K562 treated with DMSO at 1 percent for 4 hours (cell line): ENCODE results near the gene IL31. TPM values are rescaled to one million over a fixed set of nuclear protein-coding genes. Genes with fewer than 3 reads are reported as not detected.

Experiments
- total RNA-seq: library from RNA; unstranded; fragments of 300-600 nt; gene quantifications from 2 replicates; pipeline ENCODE4 v1.2.3, GENCODE V29; 2022; ENCODE audit not compliant: insufficient read depth

The IL31 gene
- not detected in 2 replicates for total RNA-seq

DNA sequence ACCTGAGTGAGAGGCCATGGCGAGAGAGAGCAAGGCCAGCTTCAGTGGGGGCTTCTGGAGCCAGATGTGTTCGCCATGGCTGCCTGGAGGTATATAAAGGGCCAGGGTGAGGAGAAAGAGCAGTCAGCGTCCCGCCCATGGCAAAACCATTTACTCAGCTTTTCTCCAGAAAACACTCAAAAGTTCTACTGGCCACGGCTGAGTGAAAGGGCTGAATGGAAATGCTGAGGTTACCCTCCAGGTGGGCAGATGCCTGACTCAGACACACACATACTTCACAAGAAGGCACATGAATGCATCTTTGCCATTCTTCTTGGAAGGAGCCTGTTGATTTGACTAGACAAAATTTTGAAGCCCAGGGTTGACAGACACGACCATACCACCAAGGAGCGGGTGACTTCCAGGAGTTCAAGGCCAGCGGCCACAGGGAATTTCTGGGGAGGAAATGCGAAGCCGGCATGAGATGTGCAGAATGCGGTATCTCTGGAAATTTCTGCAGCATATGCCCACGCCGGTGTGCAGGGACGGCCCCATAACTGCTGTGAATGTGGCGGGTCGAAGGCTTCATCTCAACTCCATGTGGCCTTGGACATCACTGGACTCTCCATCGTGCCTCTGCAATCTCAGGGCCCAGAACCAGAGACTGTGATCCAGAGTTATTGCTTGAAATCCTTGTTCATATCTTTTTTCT is at the start of gene IL31:
Gene IL31, minus strand, starts transcription at position 67 of the 691 bp plus-strand sequence. Its CDS starts 49 bp downstream, at position 18.

DNA sequence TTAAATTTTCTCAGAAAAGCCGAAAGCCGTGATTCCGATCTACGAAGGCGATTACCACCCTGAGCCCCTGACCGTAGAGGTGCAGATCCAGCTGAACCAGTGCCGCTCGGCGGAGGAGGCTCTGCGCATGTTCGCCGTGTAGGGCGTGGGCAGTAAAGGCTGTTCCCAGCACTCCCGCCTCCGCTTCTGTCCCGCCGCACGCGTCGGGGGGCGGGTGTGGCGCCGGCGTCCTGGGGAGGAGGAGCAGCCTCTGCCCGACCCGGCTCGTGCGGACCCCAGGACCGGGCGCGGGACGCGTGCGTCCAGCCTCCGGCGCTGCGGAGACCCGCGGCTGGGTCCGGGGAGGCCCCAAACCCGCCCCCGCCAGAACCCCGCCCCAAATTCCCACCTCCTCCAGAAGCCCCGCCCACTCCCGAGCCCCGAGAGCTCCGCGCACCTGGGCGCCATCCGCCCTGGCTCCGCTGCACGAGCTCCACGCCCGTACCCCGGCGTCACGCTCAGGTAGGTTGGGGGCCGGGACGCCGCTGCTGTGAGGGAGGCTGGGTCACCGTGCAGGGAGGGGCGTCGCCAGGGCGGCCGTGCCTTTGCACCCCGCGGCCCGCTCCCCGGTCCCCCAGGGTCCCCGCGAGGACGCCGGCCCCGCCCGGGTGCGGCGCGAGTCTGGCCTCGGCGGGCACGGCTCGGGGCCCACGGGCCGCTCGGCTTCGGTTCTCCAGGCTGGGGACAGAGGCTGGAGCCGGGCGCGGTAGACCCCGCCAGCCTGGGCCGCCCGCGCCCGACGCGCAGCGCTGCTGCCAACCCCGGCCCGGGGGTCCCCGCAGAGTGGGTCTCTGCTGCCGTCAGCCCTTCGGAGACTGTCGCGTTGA is 29.5 kb upstream of the IL31 start, which contains the start of gene B3GNT4:
Gene B3GNT4, plus strand, starts transcription at position 409 of the 866 bp plus-strand sequence. CDS start 910 bp downstream, outside the sequence.

DNA sequence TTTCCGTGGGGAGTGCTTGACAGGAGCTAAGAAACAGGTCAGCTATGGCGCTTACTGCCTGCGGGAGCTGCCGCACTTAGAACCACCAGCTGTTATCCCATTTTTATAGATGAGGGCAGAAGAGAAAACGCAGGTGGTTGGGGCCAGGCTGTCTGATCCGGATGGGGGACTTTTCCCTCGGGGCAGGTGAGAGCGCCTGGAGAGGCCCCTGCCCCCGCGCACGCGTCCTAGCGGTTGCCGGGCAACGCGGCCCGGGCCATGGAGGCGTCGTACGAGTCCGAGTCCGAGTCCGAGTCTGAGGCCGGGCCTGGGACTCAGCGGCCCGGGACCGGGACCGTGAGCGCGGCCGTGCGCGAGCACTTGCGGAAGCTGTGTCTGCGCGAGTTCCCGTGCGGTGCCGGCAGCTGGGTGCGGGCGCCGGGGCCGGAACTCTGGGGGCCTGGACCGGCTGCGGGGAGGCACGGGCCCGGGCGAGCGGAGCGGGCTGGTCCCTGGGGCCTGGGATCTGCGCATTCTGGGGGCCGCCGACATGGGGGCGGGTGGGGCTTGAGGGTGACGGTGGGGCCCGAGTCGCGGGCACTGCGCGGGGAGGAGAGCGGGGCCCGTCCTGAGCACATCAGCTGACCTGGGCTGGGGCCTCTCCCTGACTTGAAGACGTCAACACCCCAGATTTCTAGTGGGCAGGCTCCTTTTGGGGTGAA is 9.0 kb upstream of the IL31 start, which contains the start of gene LRRC43:
Gene LRRC43, plus strand, starts transcription at position 237 of the 701 bp plus-strand sequence. Its CDS starts 22 bp downstream, at position 259.

Other genes starting within 250 kb of the IL31 start
- 18.8 and 20.2 TPM in 2 replicates for gene BCL7A, start 152.3 kb downstream of the IL31 start, total RNA-seq
- gene MLXIP, start 95.5 kb downstream of the IL31 start, total RNA-seq, result 29.6 and 43.2 TPM in 2 replicates
- not detected in 2 replicates for gene LRRC43, start 8.9 kb upstream of the IL31 start, total RNA-seq
- 6.3 and 8.0 TPM in 2 replicates for gene B3GNT4, start 29.5 kb upstream of the IL31 start, total RNA-seq
- gene DIABLO, start 51.8 kb upstream of the IL31 start, total RNA-seq, result 59.9 and 61.1 TPM in 2 replicates
- 15.4 and 15.5 TPM in 2 replicates for gene VPS33A, start 92.3 kb upstream of the IL31 start, total RNA-seq
- gene CLIP1, start 248.4 kb upstream of the IL31 start, total RNA-seq, result 35.0 and 36.9 TPM in 2 replicates